Measurements from ENCODE around the gene GRIK3.

The GRIK3 gene

GRCh38 chr1:36864182-36864822 is 170.0 kb downstream of the GRIK3 start:
- H3K4me3 Mint-ChIP-seq = no peak overlapping the region
- H3K27ac Mint-ChIP-seq = no peak overlapping the region
- H3K4me1 Mint-ChIP-seq = no peaks in the 10 kb centered on the region
- no peaks in the 10 kb centered on the region for H3K9me3 Mint-ChIP-seq
- no peak for ATAC-seq
- DNase-seq = peak; percentile 7 to 14
- H3K27me3 Mint-ChIP-seq = peaks cover 9% of the 10 kb centered on the region

GRCh38 chr1:36863500-36863899 is 170.8 kb downstream of the GRIK3 start:
- DNase-seq (no peak), ATAC-seq (no peak)
- Mint-ChIP-seq H3K4me1 (no peaks in the 10 kb centered on the region), H3K4me3 (no peak overlapping the region), H3K27me3 (peaks cover 11% of the 10 kb centered on the region), H3K9me3 (no peaks in the 10 kb centered on the region), H3K27ac (no peak overlapping the region)

GRCh38 chr1:36863061-36863460 is 171.3 kb downstream of the GRIK3 start:
- H3K27ac Mint-ChIP-seq = no peak overlapping the region
- no peaks in the 10 kb centered on the region for H3K4me1 Mint-ChIP-seq
- DNase-seq (no peak), ATAC-seq (no peak)
- no peak overlapping the region for H3K4me3 Mint-ChIP-seq
- peaks cover 11% of the 10 kb centered on the region for H3K27me3 Mint-ChIP-seq
- no peaks in the 10 kb centered on the region for H3K9me3 Mint-ChIP-seq

- H3K27me3 Mint-ChIP-seq = peaks cover 12% of the 10 kb centered on the region
- DNase-seq (no peak), ATAC-seq (no peak)
- H3K4me3 Mint-ChIP-seq = no peak overlapping the region
- H3K27ac Mint-ChIP-seq = no peak overlapping the region
- H3K9me3 Mint-ChIP-seq = no peaks in the 10 kb centered on the region
- H3K4me1 Mint-ChIP-seq = peaks cover 2% of the 10 kb centered on the region
Observed at GRCh38 chr1:36861375-36861774, 172.9 kb downstream of the GRIK3 start.

GRCh38 chr1:36859926-36860325 is 174.4 kb downstream of the GRIK3 start:
- Mint-ChIP-seq H3K4me3 (no peak overlapping the region), H3K9me3 (no peaks in the 10 kb centered on the region), H3K27ac (no peak overlapping the region), H3K27me3 (peaks cover 21% of the 10 kb centered on the region), H3K4me1 (peaks cover 6% of the 10 kb centered on the region)
- DNase-seq = no peak
- no peak for ATAC-seq

GRCh38 chr1:36858981-36859380 is 175.3 kb downstream of the GRIK3 start:
- no peak overlapping the region for H3K4me3 Mint-ChIP-seq
- no peaks in the 10 kb centered on the region for H3K9me3 Mint-ChIP-seq
- no peak for DNase-seq
- peaks cover 21% of the 10 kb centered on the region for H3K27me3 Mint-ChIP-seq
- peaks cover 6% of the 10 kb centered on the region for H3K4me1 Mint-ChIP-seq
- no peak overlapping the region for H3K27ac Mint-ChIP-seq
- ATAC-seq = no peak

GRCh38 chr1:36858553-36858952 is 175.8 kb downstream of the GRIK3 start:
- H3K4me1 Mint-ChIP-seq = peaks cover 6% of the 10 kb centered on the region
- ATAC-seq (no peak), DNase-seq (no peak)
- H3K4me3 Mint-ChIP-seq = no peak overlapping the region
- H3K27ac Mint-ChIP-seq = no peak overlapping the region
- peaks cover 21% of the 10 kb centered on the region for H3K27me3 Mint-ChIP-seq
- no peaks in the 10 kb centered on the region for H3K9me3 Mint-ChIP-seq

- H3K9me3 Mint-ChIP-seq = no peaks in the 10 kb centered on the region
- H3K27me3 Mint-ChIP-seq = peaks cover 21% of the 10 kb centered on the region
- peaks cover 6% of the 10 kb centered on the region for H3K4me1 Mint-ChIP-seq
- DNase-seq (no peak), ATAC-seq (no peak)
- H3K27ac Mint-ChIP-seq = peak overlapping the region in 1 of 2 donors; percentile 3
- no peak overlapping the region for H3K4me3 Mint-ChIP-seq
Observed at GRCh38 chr1:36857754-36858153, 176.6 kb downstream of the GRIK3 start.

GRCh38 chr1:36855699-36856494 is 178.4 kb downstream of the GRIK3 start:
- DNase-seq (no peak), ATAC-seq (no peak)
- Mint-ChIP-seq H3K9me3 (no peaks in the 10 kb centered on the region), H3K27me3 (peaks cover 30% of the 10 kb centered on the region), H3K27ac (no peak overlapping the region), H3K4me3 (no peak overlapping the region), H3K4me1 (peaks cover 6% of the 10 kb centered on the region)

- no peak for ATAC-seq
- Mint-ChIP-seq H3K4me1 (peaks cover 6% of the 10 kb centered on the region), H3K4me3 (no peak overlapping the region)
Observed at GRCh38 chr1:36853638-36854037, 180.7 kb downstream of the GRIK3 start.

GRCh38 chr1:36852586-36852985 is 181.7 kb downstream of the GRIK3 start:
- H3K4me1 Mint-ChIP-seq = peaks cover 6% of the 10 kb centered on the region

More at GRCh38 chr1:36853638-36854037, 180.7 kb downstream of the GRIK3 start:
- Mint-ChIP-seq H3K27ac (no peak overlapping the region), H3K9me3 (no peaks in the 10 kb centered on the region), H3K27me3 (peaks cover 25% of the 10 kb centered on the region)
- DNase-seq = no peak

GRCh38 chr1:36851595-36851994 is 182.7 kb downstream of the GRIK3 start:
- Mint-ChIP-seq H3K4me3 (no peak overlapping the region), H3K27me3 (peaks cover 25% of the 10 kb centered on the region), H3K27ac (no peak overlapping the region), H3K4me1 (peaks cover 6% of the 10 kb centered on the region), H3K9me3 (no peaks in the 10 kb centered on the region)
- ATAC-seq (no peak), DNase-seq (no peak)

More at GRCh38 chr1:36852586-36852985, 181.7 kb downstream of the GRIK3 start:
- ATAC-seq (no peak), DNase-seq (no peak)
- Mint-ChIP-seq H3K9me3 (no peaks in the 10 kb centered on the region), H3K27ac (no peak overlapping the region), H3K27me3 (peaks cover 25% of the 10 kb centered on the region), H3K4me3 (no peak overlapping the region)

- H3K27me3 Mint-ChIP-seq = peaks cover 22% of the 10 kb centered on the region
- no peak overlapping the region for H3K4me3 Mint-ChIP-seq
- DNase-seq = no peak
- no peak overlapping the region for H3K27ac Mint-ChIP-seq
- H3K4me1 Mint-ChIP-seq = peaks cover 1% of the 10 kb centered on the region
- no peak for ATAC-seq
- no peaks in the 10 kb centered on the region for H3K9me3 Mint-ChIP-seq
Observed at GRCh38 chr1:36851087-36851486, 183.2 kb downstream of the GRIK3 start.

- H3K27ac Mint-ChIP-seq = no peak overlapping the region
- no peaks in the 10 kb centered on the region for H3K9me3 Mint-ChIP-seq
- no peaks in the 10 kb centered on the region for H3K4me1 Mint-ChIP-seq
- H3K27me3 Mint-ChIP-seq = peaks cover 15% of the 10 kb centered on the region
- DNase-seq (no peak), ATAC-seq (no peak)
- no peak overlapping the region for H3K4me3 Mint-ChIP-seq
Observed at GRCh38 chr1:36849956-36850355, 184.4 kb downstream of the GRIK3 start.

- Mint-ChIP-seq H3K4me1 (no peaks in the 10 kb centered on the region), H3K4me3 (no peak overlapping the region), H3K27ac (no peak overlapping the region), H3K9me3 (no peaks in the 10 kb centered on the region), H3K27me3 (peaks cover 15% of the 10 kb centered on the region)
- DNase-seq (no peak), ATAC-seq (no peak)
Observed at GRCh38 chr1:36847761-36848160, 186.6 kb downstream of the GRIK3 start.

- ATAC-seq (no peak), DNase-seq (no peak)
- H3K9me3 Mint-ChIP-seq = no peaks in the 10 kb centered on the region
- H3K27ac Mint-ChIP-seq = no peak overlapping the region
- H3K4me3 Mint-ChIP-seq = no peak overlapping the region
- no peaks in the 10 kb centered on the region for H3K4me1 Mint-ChIP-seq
- peaks cover 15% of the 10 kb centered on the region for H3K27me3 Mint-ChIP-seq
Observed at GRCh38 chr1:36847186-36847585, 187.1 kb downstream of the GRIK3 start.
